Panc1 (cell line): Measurements from ENCODE around the gene TMEM178A. TPM values are rescaled to one million over a fixed set of nuclear protein-coding genes. Genes with fewer than 3 reads are reported as not detected.

Experiments
- ATAC-seq: fragments of 200-7000 bp; cut with Tn5 transposase; 2 replicates; pipeline ENCODE4 v1.9.1; 2020; ENCODE audit warnings: mild to moderate bottlenecking, moderate library complexity
- BruUV-seq: library from RNA; stranded (reverse); fragments of 400-500 nt; replicated peaks from 2 replicates; lab custom pipeline; 2021; lab: Mats Ljungman, UMichigan
- CTCF ChIA-PET: fragments of 300-600 bp; sonication (Branson Sonifier 250); formaldehyde crosslinking; loops from one replicate; lab custom pipeline; 2022; ENCODE audit warnings: antibody characterized with exemption; lab: Charles Lee
- POLR2A ChIA-PET: fragments of 300-600 bp; sonication (Branson Sonifier 250); formaldehyde crosslinking; loops from one replicate; lab custom pipeline; 2022; ENCODE audit warnings: antibody characterized with exemption; lab: Charles Lee
- DNase-seq: peaks from one replicate; pipeline ENCODE4 v3.0.0-alpha.2; 2010; ENCODE audit warnings: low read depth, low spot score
- H3K27ac ChIP-seq: 2 replicates; pipeline ENCODE4 v1.5.1; 2011; ENCODE audit warnings: mild to moderate bottlenecking, low read length, inconsistent platforms
- H3K27me3 ChIP-seq: fragments of 200-500 bp; sonication (Bioruptor generic); 2 replicates; pipeline ENCODE4 v1.6.0; 2014; ENCODE audit warnings: low read length, inconsistent platforms; ENCODE audit not compliant: control insufficient read depth, insufficient read depth
- H3K36me3 ChIP-seq: fragments of 200-500 bp; sonication (Bioruptor generic); 2 replicates; pipeline ENCODE4 v1.5.1; 2014; ENCODE audit warnings: inconsistent platforms, mild to moderate bottlenecking, low read length, moderate library complexity; ENCODE audit not compliant: control insufficient read depth, insufficient read depth
- H3K4me1 ChIP-seq: 2 replicates; pipeline ENCODE4 v1.5.1; 2011; ENCODE audit warnings: inconsistent platforms, mild to moderate bottlenecking, low read length, moderate library complexity; ENCODE audit not compliant: control insufficient read depth, insufficient read depth
- H3K4me3 ChIP-seq, 2 experiments: 2 replicates each; pipeline ENCODE4 v1.5.1; 2011 to 2012; ENCODE audit warnings: low read depth in 2 of 2, low read length in 2 of 2, mild to moderate bottlenecking in 2 of 2, inconsistent platforms in 1 of 2, moderate library complexity in 1 of 2
- H3K9me3 ChIP-seq: fragments of 200-500 bp; sonication (Bioruptor generic); 2 replicates; pipeline ENCODE4 v1.5.1; 2014; ENCODE audit warnings: low read depth, mild to moderate bottlenecking, inconsistent platforms, low read length, moderate library complexity; ENCODE audit not compliant: control insufficient read depth, insufficient read depth
- CTCF ChIP-seq: fragments of 450-650 bp; IDR thresholded peaks from 2 replicates; pipeline ENCODE4 v1.5.1; 2017; ENCODE audit warnings: mild to moderate bottlenecking
- POLR2AphosphoS5 ChIP-seq: IDR thresholded peaks from 2 replicates; pipeline ENCODE4 v1.6.1; 2012; ENCODE audit warnings: mild to moderate bottlenecking, low read depth, low read length, moderate library complexity
- REST ChIP-seq, 2 experiments: IDR thresholded peaks; 2 replicates each; pipeline ENCODE4 v1.6.1; 2011 to 2012; ENCODE audit warnings: low read depth in 2 of 2, control low read depth in 1 of 2, low read length in 1 of 2, mild to moderate bottlenecking in 1 of 2, moderate library complexity in 1 of 2; ENCODE audit not compliant: insufficient read depth in 1 of 2
- SIN3A ChIP-seq: IDR thresholded peaks from 2 replicates; pipeline ENCODE4 v1.6.1; 2012; ENCODE audit warnings: low read depth, mild to moderate bottlenecking, low read length, moderate library complexity, borderline replicate concordance; ENCODE audit not compliant: insufficient read depth
- TCF7L2 ChIP-seq: IDR thresholded peaks from 2 replicates; pipeline ENCODE4 v1.6.1; 2011; ENCODE audit warnings: mild to moderate bottlenecking, low read depth, low read length, inconsistent platforms
- in situ Hi-C: cut with HindIII; loops from 2 replicates; pipeline ENCODE4 v1.10.0; 2016; ENCODE audit warnings: low sequenced_read_pairs, low pct_unique_long_range_greater_than_20kb
- intact Hi-C: fragments of 100-400 bp; cut with micrococcal nuclease; formaldehyde crosslinking; loops from one replicate; pipeline ENCODE4 v1.10.0; 2022; ENCODE audit not compliant: unreplicated experiment
- total RNA-seq: library from RNA; stranded (reverse); gene quantifications from one replicate; pipeline ENCODE4 v1.2.1, GENCODE V29; 2021; ENCODE audit not compliant: unreplicated experiment

TMEM178A gene
- total RNA-seq, 1 experiment from 2014 or later = not detected

- H3K27me3 ChIP-seq = no peaks in the 10 kb centered on the region
- no peak overlapping the region for H3K4me3 ChIP-seq
- intact Hi-C loops = no loop called here
- ATAC-seq (0 out of 2 replicates have a peak, but pooled peaks have one; percentile 55), DNase-seq (no peak)
- H3K36me3 ChIP-seq = no peaks in the 10 kb centered on the region
- in situ Hi-C loops = no loop called here
- ChIA-PET POLR2A (no interaction called here), CTCF (interaction anchor here (0.7 to 1.5 kb wide), 2 partner anchors 135 to 351 kb away, joined by 3 read pairs; no protein-coding TSS in a partner anchor)
- H3K27ac ChIP-seq = no peak overlapping the region
- TF ChIP-seq POLR2AphosphoS5 (no peak), TCF7L2 (no peak), SIN3A (no peak), REST (IDR thresholded peaks at IDR 0.05; ENCODE audit: insufficient read depth in 1 of 2, low read depth in 2 of 2, low read length in 1 of 2) (no peak), CTCF (peak; percentile 91)
- no peaks in the 10 kb centered on the region for H3K9me3 ChIP-seq
- no peaks in the 10 kb centered on the region for H3K4me1 ChIP-seq
- BruUV-seq = no TSS peak
Measured at GRCh38 chr2:39728941-39729351, 63.2 kb downstream of the TMEM178A start.

- Histone ChIP-seq H3K27me3 (no peaks in the 10 kb centered on the region), H3K4me3 (no peak overlapping the region), H3K27ac (no peak overlapping the region), H3K9me3 (no peaks in the 10 kb centered on the region), H3K36me3 (no peaks in the 10 kb centered on the region), H3K4me1 (no peaks in the 10 kb centered on the region)
- in situ Hi-C loops (no loop called here), intact Hi-C loops (no loop called here)
- ChIA-PET CTCF (interaction anchor here (0.6 to 1.2 kb wide), 4 partner anchors 136 to 350 kb away, joined by 3 to 8 read pairs (median 4); no protein-coding TSS in a partner anchor), POLR2A (no interaction called here)
- no TSS peak for BruUV-seq
- TF ChIP-seq SIN3A (no peak), POLR2AphosphoS5 (no peak), TCF7L2 (no peak), CTCF (no peak), REST (IDR thresholded peaks at IDR 0.05; ENCODE audit: insufficient read depth in 1 of 2, low read depth in 2 of 2, low read length in 1 of 2) (no peak)
- ATAC-seq (peak; percentile 15; the same call in 1 of the 2 replicates), DNase-seq (no peak)
Measured at GRCh38 chr2:39730276-39730675, 64.6 kb downstream of the TMEM178A start.
